HG03097 (cell line): ENCODE measurements around the gene PPP3R1.

Source experiments
- ATAC-seq: cut with Tn5 transposase; IDR thresholded peaks from one replicate; pipeline ENCODE4 v1.9.1; 2021; ENCODE audit not compliant: unreplicated experiment, low FRiP score

Gene PPP3R1

GRCh38 chr2:68263632-68264031 lies 11.3 kb upstream of the PPP3R1 start:
- ATAC-seq = no peak

DNA sequence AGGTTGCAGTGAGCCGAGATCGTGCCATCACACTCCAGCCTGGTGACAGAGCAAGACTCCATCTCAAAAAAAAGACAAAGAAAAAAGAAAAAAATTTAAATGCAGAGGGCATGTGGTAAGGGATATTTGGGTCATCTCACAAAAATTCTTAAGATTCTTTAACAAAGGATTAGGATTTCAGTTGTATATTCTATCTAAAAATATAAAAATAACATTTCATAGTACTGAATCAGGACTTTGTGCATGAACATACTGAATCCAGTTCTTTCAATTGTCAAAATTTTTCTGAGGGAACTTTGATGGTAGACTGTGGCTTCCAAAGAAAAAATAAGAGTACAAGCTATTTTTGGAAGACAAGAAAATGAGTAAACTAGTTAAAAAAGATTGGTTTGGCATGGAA lies 6.5 kb upstream of the PPP3R1 start:
- ATAC-seq = no peak

GRCh38 chr2:68256093-68256450 lies 3.7 kb upstream of the PPP3R1 start:
- ATAC-seq = no peak

DNA sequence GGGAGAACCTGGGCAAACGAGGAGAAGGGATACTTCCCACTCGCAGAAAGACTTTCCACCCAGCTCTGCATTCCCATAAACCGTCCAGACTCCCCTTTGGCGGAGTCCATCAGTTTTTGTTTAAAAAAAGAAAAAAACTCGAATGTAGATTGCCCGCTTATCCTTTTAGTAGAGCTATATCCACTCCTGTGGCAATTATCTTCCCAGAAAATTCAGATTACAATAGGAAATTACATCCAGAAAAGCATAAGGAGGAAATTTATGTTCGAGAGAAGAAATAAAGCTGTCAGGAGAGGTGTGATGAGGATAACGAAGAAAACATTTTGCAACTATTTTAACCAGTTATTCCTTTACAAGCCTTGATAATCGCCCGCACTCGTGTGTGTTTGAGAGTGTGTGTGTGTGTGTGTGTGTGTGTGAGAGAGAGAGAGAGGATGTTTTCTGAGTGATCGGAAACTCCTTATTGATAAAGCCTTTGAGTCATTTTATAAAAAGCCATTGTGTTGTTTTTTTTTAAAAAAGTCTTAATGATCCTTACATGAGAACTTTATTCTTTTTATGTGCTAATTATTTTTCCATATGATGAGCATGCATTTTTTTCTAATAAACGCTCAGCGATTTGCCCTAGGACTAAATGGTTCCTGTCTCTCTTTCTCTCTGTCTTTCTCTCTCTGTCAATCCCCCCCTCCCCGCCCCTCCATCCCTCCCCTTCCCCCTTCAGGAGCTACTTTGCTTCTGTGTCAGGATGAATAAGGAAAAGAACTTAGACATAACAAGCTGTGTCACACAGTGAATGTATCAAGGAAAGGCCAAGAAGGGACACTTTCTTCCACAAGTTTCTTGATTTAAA lies 1.1 kb upstream of the PPP3R1 start:
- ATAC-seq = no peak

GRCh38 chr2:68251855-68252399 lies 405 bp downstream of the PPP3R1 start:
- ATAC-seq = peak; percentile 4

DNA sequence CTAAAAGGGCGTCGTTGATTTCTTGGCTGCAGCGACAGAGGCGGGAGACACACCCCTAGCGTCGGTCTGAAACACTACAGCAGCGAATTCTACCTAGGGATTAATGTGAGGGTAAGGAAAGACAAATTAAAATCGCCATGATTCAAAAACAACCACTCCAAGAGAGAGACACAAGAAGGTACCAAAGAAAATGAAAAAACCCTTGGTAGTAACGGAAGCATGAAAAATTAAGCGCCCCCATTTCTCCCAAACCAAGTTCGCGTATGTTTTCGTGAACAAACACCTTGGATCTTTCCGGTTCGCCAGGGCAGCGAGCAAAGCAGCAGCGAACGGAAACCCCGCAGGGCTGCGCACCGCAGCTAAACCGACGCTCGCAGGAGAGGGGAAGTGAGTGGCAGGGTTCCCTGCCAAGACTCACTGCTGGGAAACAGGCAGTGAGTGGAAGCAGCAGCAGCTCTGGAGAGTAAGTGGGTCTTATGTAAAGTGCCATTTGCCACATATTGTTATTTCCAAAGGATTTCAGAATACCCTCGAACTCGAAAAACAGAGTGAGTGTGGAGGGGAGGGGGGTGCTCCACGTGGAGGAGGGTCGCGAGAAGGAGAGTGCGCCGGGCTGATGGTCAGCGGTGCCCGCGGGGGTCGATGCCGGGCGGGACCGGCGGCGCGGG lies 1.0 kb downstream of the PPP3R1 start:
- ATAC-seq = peak; percentile 48

- no peak for ATAC-seq
These were observed 1.6 kb downstream of the PPP3R1 start for GRCh38 chr2:68250652-68251186.

DNA sequence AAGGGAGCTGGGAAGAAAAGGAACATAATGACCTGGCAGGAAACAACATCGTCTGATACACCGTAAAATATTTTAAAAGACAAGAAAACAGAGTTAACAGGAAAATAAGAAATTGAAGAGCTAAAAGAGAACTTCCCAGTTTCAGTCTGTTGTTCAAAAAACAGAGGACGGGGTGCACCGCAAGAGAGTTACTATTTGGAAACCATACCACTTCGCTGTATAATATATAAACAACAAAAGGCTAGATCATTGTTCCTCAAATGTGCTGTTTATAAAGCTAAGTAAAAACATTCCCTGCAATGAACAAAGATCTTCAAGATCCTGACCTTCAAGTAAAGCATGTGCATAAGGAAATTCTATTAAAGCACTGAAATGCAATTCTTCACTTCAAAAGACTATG lies 2.1 kb downstream of the PPP3R1 start:
- no peak for ATAC-seq

- no peak for ATAC-seq
These were observed 3.5 kb downstream of the PPP3R1 start for GRCh38 chr2:68248806-68249205.

GRCh38 chr2:68248361-68248760 lies 4.0 kb downstream of the PPP3R1 start:
- ATAC-seq = no peak

- ATAC-seq = no peak
These were observed 5.9 kb downstream of the PPP3R1 start for GRCh38 chr2:68246396-68246795.

DNA sequence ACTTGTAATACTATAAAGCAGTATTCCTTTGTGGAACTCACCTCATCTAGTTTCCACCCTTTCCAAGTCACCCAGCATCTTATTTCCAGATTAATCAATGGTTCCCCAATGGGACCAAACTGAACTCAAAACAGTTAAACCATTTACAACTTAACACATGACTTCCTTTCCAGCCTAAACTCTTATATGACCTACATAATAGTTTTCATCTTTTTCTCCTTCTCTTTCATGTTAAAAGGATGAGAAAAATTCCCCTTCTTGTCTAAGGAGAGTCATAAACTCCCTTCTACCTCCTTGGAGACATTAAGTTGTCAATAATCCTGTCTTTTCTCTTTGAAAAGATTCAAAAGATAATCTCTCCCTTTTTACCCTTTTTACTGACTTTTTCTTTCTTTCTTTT lies 6.7 kb downstream of the PPP3R1 start:
- no peak for ATAC-seq

DNA sequence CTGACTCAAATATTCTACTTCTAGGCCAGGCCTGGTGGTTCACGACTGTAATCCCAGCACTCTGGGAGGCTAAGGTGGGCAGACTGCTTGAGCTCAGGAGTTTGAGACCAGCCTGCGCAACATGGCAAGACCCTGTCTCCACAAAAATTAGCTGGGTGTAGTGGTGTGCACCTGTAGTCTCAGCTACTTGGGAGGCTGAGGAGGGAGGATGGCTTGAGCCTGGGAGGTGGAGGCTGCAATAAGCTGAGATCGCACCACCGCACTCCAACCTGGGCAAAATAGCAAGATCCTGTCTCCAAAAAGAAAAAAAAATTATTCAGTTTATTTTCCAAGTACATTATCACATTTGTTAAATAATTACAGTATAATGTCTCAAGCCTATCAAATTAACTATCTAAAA lies 7.3 kb downstream of the PPP3R1 start:
- no peak for ATAC-seq

- no peak for ATAC-seq
These were observed 7.9 kb downstream of the PPP3R1 start for GRCh38 chr2:68244456-68244855.

DNA sequence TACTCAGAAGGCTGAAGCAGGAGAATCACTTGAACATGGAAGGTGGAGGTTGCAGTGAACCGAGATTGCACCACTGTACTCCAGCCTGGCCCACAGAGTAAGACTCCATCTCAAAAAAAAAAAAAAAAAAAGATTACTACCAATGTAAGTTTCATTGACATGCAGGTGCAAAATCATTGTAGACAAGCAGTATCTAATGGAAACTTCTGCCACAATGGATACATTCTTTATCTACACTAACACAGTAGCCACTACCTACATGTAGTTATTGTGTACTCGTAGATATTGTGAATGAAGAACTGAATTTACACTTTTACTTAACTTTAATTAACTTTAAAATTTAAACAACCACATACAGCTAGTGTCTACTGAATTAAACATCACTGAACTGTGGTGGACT lies 10.6 kb downstream of the PPP3R1 start:
- no peak for ATAC-seq

DNA sequence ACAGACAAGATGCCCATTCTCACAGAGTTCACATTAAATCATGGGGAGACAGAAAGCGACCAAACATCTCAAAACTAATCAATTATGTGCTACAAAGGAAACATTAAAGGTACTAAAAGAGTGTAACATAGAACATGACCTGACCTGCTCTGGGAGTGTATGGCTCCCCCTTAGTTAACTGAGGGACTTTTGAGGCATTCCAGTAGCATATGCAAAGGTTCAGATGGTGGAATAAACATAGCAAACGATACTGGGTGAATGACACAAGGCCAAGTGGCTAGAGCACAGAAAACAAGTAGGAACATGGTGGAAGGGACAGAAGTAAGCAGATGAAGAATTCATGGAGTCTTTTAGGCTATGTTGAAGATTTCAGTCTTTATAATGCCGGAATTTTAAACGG lies 11.9 kb downstream of the PPP3R1 start:
- no peak for ATAC-seq

- ATAC-seq = no peak
These were observed 13.1 kb downstream of the PPP3R1 start for GRCh38 chr2:68238955-68239822.

- no peak for ATAC-seq
These were observed 14.3 kb downstream of the PPP3R1 start for GRCh38 chr2:68237976-68238580.

DNA sequence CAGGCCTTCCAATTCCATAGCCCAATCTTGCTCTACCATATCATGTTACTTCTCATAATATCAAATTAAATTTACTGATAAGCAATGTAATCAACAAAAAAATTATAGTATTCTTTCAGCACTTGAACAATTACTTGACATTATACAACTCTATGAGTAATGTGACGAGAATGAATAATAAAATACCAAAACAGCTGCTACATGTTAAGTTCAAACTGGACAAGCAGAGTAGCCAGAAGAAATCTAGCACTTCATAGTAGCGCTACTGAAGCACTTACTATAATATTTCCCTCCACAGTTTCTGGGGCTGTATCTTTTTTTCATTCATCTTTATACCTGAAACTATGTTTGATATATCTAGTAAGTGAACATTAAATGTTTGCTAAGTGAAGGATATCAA lies 14.9 kb downstream of the PPP3R1 start:
- no peak for ATAC-seq

- no peak for ATAC-seq
These were observed 15.5 kb downstream of the PPP3R1 start for GRCh38 chr2:68236876-68237275.
